HG03095 (cell line): ENCODE results near the gene AXL.

Source experiments
- ATAC-seq: cut with Tn5 transposase; IDR thresholded peaks from one replicate; pipeline ENCODE4 v1.9.1; 2021; ENCODE audit warnings: moderate library complexity; ENCODE audit not compliant: unreplicated experiment

Gene AXL

GRCh38 chr19:41233748-41234240 is 14.8 kb downstream of the AXL start:
- no peak for ATAC-seq

GRCh38 chr19:41234512-41235168 is 15.6 kb downstream of the AXL start:
- no peak for ATAC-seq

GRCh38 chr19:41235480-41235879 is 16.5 kb downstream of the AXL start:
- no peak for ATAC-seq

GRCh38 chr19:41238244-41238643 is 19.2 kb downstream of the AXL start:
- ATAC-seq = no peak

GRCh38 chr19:41239363-41239762 is 20.3 kb downstream of the AXL start:
- ATAC-seq = no peak

- no peak for ATAC-seq
Observed at GRCh38 chr19:41239961-41240574, 21.0 kb downstream of the AXL start.

- no peak for ATAC-seq
Observed at GRCh38 chr19:41241859-41242258, 22.8 kb downstream of the AXL start.

GRCh38 chr19:41244117-41244516 is 25.1 kb downstream of the AXL start:
- no peak for ATAC-seq

GRCh38 chr19:41245843-41246242 is 26.8 kb downstream of the AXL start:
- ATAC-seq = no peak

- no peak for ATAC-seq
Observed at GRCh38 chr19:41248895-41249294, 29.9 kb downstream of the AXL start.

- ATAC-seq = no peak
Observed at GRCh38 chr19:41249707-41250423, 30.8 kb downstream of the AXL start.

GRCh38 chr19:41253660-41254059 is 34.6 kb downstream of the AXL start:
- ATAC-seq = no peak

- ATAC-seq = no peak
Observed at GRCh38 chr19:41255171-41255570, 36.1 kb downstream of the AXL start.

- ATAC-seq = no peak
Observed at GRCh38 chr19:41261474-41262190, 42.6 kb downstream of the AXL start.

- peak; percentile 3 for ATAC-seq
Observed at GRCh38 chr19:41263042-41263849, 44.2 kb downstream of the AXL start.

- ATAC-seq = peak; percentile 59
Observed at GRCh38 chr19:41263850-41264580, 45.0 kb downstream of the AXL start, which contains the start of gene HNRNPUL1. HNRNPUL1 (plus strand) TSS chr19:41264372; CDS start chr19:41264504, 132 bp downstream.

- no peak for ATAC-seq
Observed at GRCh38 chr19:41264581-41265394, 45.8 kb downstream of the AXL start.

GRCh38 chr19:41265395-41266153 is 46.6 kb downstream of the AXL start:
- no peak for ATAC-seq
